HUES64 (cell line): ENCODE data around the gene KRTAP5-10.

Source experiments
- H3K27ac ChIP-seq: 2 replicates; pipeline ENCODE4 v1.7.0; 2013; ENCODE audit warnings: low read depth, low read length, inconsistent platforms
- H3K27me3 ChIP-seq: 2 replicates; pipeline ENCODE4 v1.6.1; 2013; ENCODE audit warnings: mild to moderate bottlenecking, low read length; ENCODE audit not compliant: insufficient read depth
- H3K36me3 ChIP-seq: 2 replicates; pipeline ENCODE4 v1.6.1; 2013; ENCODE audit warnings: mild to moderate bottlenecking, low read length; ENCODE audit not compliant: insufficient read depth
- H3K4me1 ChIP-seq: 2 replicates; pipeline ENCODE4 v1.6.1; 2013; ENCODE audit warnings: mild to moderate bottlenecking, low read length, moderate library complexity; ENCODE audit not compliant: insufficient read depth
- H3K4me3 ChIP-seq: 2 replicates; pipeline ENCODE4 v1.5.1; 2013; ENCODE audit warnings: mild to moderate bottlenecking, low read length, moderate library complexity
- H3K9ac ChIP-seq: 2 replicates; pipeline ENCODE4 v1.6.1; 2013; ENCODE audit warnings: mild to moderate bottlenecking, low read depth, low read length
- H3K9me3 ChIP-seq: 2 replicates; pipeline ENCODE4 v1.6.1; 2013; ENCODE audit warnings: low read depth, low read length; ENCODE audit not compliant: insufficient read depth
- WGBS: fragments of 150-250, 120-280 bp; methylation state at CpG from one replicate; pipeline ENCODE4 v1.1.7; 2013; ENCODE audit warnings: missing lambda C conversion rate; 5-methylcytosine and 5-hydroxymethylcytosine counted together

Gene KRTAP5-10

DNA sequence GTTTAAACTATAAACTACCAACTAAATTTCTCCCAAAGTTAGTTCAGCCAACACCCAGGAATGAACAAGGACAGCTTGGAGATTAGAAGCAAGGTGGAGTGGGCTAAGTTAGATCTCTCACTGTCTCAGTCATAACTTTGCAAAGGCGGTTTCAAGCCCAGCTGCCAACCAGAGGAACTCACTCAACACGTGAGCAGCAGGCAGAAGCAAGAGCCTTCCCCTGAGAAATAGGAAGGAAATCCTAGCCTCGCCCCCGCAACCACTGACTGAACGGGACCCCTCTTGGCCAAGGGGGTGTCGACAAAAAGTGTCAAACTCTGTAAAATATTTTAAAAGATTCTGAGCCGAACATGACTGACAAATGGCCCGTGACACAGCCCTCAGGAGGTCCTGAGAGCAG, 21.5 kb upstream of the KRTAP5-10 start:
- peaks cover 7% of the 10 kb centered on the region; the same call in 1 of the 2 replicates for H3K4me1 ChIP-seq
- no peaks in the 10 kb centered on the region for H3K9me3 ChIP-seq
- WGBS, result 79% methylated on average over 8 of the region's 8 CpGs
- no peaks in the 10 kb centered on the region for H3K36me3 ChIP-seq
- no peaks in the 10 kb centered on the region; the same call in 1 of the 2 replicates for H3K27me3 ChIP-seq
- no peak overlapping the region for H3K4me3 ChIP-seq
- H3K27ac ChIP-seq, result no peak overlapping the region
- H3K9ac ChIP-seq, result no peak overlapping the region

DNA sequence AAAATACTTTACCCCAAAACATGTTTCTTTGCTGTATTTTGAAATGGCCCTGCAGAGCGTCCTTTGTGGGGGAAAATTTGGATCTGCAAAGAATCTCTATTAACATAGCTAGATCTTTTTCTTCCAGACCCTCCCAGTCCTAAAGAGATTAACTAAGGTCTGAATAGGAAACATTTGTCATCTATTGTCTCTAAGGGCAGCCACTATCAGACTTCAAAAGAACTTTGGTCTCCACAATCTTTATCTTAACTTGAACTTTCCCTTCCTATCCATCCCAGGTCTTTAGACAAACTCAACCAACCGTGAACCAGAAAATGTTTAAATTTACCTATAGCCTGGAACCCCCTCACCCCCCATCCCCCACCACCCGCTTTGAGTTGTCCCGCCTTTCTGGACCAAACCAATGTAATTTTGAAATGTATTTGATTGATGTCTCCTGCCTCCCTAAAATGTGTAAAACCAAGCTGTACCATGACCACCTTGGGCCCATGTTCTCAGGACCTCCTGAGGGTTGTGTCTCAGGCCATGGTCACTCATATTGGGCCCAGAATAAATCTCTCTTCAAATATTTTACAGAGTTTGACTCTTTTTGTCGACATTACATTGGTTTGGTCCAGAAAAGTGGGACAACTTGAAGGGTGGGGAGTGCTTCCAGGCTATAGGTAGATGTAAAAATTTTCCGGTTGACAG, 20.7 kb upstream of the KRTAP5-10 start:
- Histone ChIP-seq H3K27ac (no peak overlapping the region), H3K36me3 (no peaks in the 10 kb centered on the region), H3K27me3 (no peaks in the 10 kb centered on the region; the same call in 1 of the 2 replicates), H3K4me3 (no peak overlapping the region), H3K9me3 (no peaks in the 10 kb centered on the region), H3K4me1 (peaks cover 7% of the 10 kb centered on the region; the same call in 1 of the 2 replicates), H3K9ac (no peak overlapping the region)
- WGBS, result 53% methylated on average over 4 of the region's 6 CpGs

DNA sequence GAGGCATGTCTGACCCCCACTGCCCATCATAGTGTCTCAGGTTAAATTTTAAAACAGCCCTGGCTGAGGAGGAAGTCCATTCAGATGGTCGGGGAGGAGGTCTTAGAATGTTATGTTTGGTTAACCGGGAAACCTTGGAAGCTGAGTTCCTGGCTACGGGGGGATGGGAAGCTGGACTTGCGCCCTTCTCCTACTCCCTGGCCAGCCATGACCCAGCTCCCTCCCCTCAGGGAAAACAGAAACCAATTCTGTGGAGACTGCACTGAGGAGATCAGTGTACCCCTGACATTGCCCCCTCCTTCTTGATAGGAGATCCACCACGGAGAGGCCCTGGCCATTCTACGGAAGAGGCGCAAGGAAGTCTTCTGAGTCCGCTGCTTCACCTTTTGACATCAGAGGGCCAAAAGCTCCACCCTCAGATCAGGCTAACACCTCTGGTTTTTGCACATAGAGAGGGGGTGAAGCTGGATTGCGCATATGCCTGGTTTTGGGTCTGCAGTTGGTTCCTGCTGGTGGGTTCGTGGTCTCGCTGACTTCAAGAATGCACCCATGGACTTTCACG, 19.9 kb upstream of the KRTAP5-10 start:
- WGBS, result 94% methylated on average over 12 of the region's 12 CpGs
- H3K36me3 ChIP-seq, result no peaks in the 10 kb centered on the region
- no peak overlapping the region for H3K9ac ChIP-seq
- peaks cover 7% of the 10 kb centered on the region; the same call in 1 of the 2 replicates for H3K4me1 ChIP-seq
- H3K27ac ChIP-seq, result no peak overlapping the region
- H3K4me3 ChIP-seq, result no peak overlapping the region
- H3K27me3 ChIP-seq, result no peaks in the 10 kb centered on the region; the same call in 1 of the 2 replicates
- H3K9me3 ChIP-seq, result no peaks in the 10 kb centered on the region

DNA sequence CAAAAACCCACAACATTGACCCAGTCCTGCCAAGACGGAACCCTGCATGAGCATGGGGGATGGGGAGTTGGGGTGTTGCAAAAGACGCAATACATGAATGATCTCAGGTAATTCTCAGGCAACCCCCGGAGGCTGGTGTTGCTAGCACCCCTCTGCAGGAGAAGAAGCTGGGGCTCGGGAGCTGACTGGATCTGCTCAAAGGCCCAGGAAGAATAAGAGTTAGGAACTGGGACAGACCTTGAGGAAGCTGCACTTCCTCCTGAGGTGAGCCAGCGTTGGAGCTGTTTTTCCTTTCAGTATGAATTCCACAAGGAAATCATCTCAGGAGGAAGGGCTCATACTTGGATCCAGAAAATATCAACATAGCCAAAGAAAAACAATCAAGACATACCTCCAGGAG, 17.2 kb upstream of the KRTAP5-10 start, which contains the start of gene KRTAP5-9:
Gene KRTAP5-9 (plus strand): TSS at position 301 of the 400 bp plus-strand sequence. CDS start 238 bp downstream, outside the sequence.
- Histone ChIP-seq H3K4me1 (peaks cover 7% of the 10 kb centered on the region; the same call in 1 of the 2 replicates), H3K27me3 (no peaks in the 10 kb centered on the region; the same call in 1 of the 2 replicates), H3K4me3 (no peak within 1 kb of the TSS), H3K36me3 (no peaks in the 10 kb centered on the region), H3K9ac (no peak within 1 kb of the TSS), H3K27ac (no peak within 1 kb of the TSS), H3K9me3 (no peaks in the 10 kb centered on the region)
- WGBS, result 89% methylated on average over 5 of the region's 5 CpGs

DNA sequence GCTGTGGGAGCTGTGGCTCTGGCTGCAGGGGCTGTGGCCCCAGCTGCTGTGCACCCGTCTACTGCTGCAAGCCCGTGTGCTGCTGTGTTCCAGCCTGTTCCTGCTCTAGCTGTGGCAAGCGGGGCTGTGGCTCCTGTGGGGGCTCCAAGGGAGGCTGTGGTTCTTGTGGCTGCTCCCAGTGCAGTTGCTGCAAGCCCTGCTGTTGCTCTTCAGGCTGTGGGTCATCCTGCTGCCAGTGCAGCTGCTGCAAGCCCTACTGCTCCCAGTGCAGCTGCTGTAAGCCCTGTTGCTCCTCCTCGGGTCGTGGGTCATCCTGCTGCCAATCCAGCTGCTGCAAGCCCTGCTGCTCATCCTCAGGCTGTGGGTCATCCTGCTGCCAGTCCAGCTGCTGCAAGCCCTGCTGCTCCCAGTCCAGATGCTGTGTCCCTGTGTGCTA, 16.6 kb upstream of the KRTAP5-10 start:
- H3K4me1 ChIP-seq, result peaks cover 5% of the 10 kb centered on the region; the same call in 1 of the 2 replicates
- H3K9me3 ChIP-seq, result no peaks in the 10 kb centered on the region
- WGBS, result 88% methylated on average over 5 of the region's 5 CpGs
- H3K27me3 ChIP-seq, result no peaks in the 10 kb centered on the region; the same call in 1 of the 2 replicates
- H3K27ac ChIP-seq, result no peak overlapping the region
- H3K4me3 ChIP-seq, result no peak overlapping the region
- no peaks in the 10 kb centered on the region for H3K36me3 ChIP-seq
- H3K9ac ChIP-seq, result no peak overlapping the region

DNA sequence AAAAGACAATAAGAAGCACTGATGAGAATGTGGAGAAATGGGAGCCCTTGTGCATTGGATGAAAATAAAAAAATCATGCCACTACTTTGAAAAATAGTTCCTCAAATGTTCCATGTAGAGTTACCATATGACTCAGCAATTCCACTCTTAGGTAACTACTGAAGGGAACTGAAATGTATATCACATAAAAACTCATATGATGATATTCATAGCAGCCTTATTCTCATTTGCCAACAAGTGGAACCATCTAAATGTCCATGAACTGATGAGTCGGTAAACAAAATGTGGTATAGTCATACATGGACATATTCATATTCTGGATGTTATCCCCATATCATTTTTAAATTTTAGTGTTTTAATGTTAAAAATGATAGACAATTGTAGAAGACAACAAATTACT, 13.7 kb upstream of the KRTAP5-10 start:
- H3K9me3 ChIP-seq, result no peaks in the 10 kb centered on the region
- no peak overlapping the region for H3K9ac ChIP-seq
- H3K4me3 ChIP-seq, result no peak overlapping the region
- H3K27ac ChIP-seq, result no peak overlapping the region
- no peaks in the 10 kb centered on the region for H3K27me3 ChIP-seq
- no CpG with 5 or more reads among the region's 1 CpG for WGBS
- no peaks in the 10 kb centered on the region for H3K4me1 ChIP-seq
- H3K36me3 ChIP-seq, result no peaks in the 10 kb centered on the region

DNA sequence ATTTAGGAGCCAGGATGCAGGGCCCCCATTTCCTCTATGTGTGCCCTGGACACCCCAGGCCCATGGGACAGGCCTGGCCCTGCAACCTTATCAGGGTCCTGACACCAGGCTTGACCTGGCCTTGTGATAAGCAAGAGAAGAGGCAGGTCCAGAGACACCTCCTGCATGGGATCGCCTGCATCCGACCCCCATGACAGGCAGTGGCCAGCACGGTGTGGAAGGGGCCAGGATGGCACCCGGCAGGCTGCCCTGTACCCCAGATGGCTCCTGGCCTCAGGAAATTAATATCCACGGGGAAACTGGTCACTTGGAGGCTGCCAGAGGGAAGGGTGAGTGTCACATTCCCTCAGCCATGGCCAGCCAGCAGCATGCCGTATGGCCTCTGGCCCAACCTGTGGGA, 10.4 kb upstream of the KRTAP5-10 start:
- Histone ChIP-seq H3K9me3 (0 out of 2 replicates have a peak, but pooled peaks cover 5% of the 10 kb centered on the region), H3K4me1 (no peaks in the 10 kb centered on the region), H3K9ac (no peak overlapping the region), H3K27me3 (no peaks in the 10 kb centered on the region), H3K36me3 (no peaks in the 10 kb centered on the region), H3K27ac (no peak overlapping the region), H3K4me3 (no peak overlapping the region)
- WGBS, result 92% methylated on average over 6 of the region's 6 CpGs

DNA sequence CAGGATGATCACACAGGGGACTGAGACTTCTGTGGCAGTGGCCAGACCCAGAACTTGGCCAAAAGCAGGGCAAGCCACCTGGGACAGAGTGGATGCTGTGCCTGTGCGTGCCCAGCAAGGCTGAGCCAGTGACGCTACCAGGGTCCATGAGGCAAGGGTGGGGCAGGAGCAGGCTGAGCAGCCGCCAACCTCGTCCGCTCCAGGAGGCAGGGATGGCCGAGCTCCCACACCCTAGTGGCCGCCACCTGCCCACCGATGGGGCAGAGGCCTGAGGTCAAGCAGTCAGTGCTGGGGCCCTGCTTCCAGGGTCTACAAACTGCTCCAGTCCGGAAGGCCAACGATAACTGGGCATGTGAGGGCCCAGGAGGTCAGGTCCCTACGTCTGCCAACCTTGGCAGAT, 9.9 kb upstream of the KRTAP5-10 start:
- Histone ChIP-seq H3K27me3 (no peaks in the 10 kb centered on the region), H3K4me1 (no peaks in the 10 kb centered on the region), H3K9me3 (0 out of 2 replicates have a peak, but pooled peaks cover 5% of the 10 kb centered on the region), H3K9ac (no peak overlapping the region), H3K36me3 (no peaks in the 10 kb centered on the region), H3K27ac (no peak overlapping the region), H3K4me3 (no peak overlapping the region)
- WGBS, result 93% methylated on average over 11 of the region's 11 CpGs

DNA sequence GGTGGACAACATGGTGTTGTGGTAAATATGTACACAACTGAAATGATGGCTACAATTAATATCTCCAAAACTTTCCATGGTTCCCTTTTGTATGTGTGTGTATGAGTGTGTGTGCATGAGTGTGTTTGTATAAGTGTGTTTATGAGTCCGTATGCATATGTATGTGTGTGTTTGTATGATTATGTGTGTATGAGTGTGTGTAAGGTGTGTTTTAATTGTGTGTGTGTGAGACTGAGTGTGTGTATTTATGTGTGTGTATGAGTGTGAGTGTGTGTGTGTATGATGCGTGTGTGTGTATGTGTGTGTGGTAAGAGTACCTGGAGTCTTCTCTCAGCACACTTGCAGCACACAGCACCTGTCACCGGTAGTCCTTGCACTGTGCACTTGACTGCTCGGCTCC, 9.3 kb upstream of the KRTAP5-10 start:
- Histone ChIP-seq H3K27ac (no peak overlapping the region), H3K27me3 (no peaks in the 10 kb centered on the region), H3K9me3 (0 out of 2 replicates have a peak, but pooled peaks cover 5% of the 10 kb centered on the region), H3K4me3 (no peak overlapping the region), H3K36me3 (no peaks in the 10 kb centered on the region), H3K9ac (no peak overlapping the region), H3K4me1 (no peaks in the 10 kb centered on the region)
- 88% methylated on average over 4 of the region's 4 CpGs for WGBS

DNA sequence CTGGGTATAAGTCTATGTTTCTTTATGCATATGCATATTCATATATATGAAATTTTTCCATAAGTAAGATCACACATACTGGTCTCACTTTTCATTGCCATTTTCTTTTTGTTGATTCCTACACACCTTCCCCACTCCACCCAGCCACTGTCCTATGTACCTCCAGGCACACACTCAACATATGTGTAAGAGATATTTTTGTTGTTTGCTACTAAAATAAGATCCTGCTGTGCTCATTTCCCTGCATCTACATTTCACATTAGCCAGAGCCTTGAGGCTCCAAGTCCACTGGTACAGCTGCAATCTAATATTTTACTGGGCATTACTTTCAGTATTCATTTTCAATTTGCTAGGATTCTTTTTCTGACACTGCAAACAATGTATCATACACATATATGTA, 8.1 kb upstream of the KRTAP5-10 start:
- no peak overlapping the region for H3K4me3 ChIP-seq
- no peak overlapping the region for H3K9ac ChIP-seq
- H3K27me3 ChIP-seq, result no peaks in the 10 kb centered on the region
- no peak overlapping the region for H3K27ac ChIP-seq
- H3K9me3 ChIP-seq, result 0 out of 2 replicates have a peak, but pooled peaks cover 5% of the 10 kb centered on the region
- H3K36me3 ChIP-seq, result no peaks in the 10 kb centered on the region
- no peaks in the 10 kb centered on the region for H3K4me1 ChIP-seq

DNA sequence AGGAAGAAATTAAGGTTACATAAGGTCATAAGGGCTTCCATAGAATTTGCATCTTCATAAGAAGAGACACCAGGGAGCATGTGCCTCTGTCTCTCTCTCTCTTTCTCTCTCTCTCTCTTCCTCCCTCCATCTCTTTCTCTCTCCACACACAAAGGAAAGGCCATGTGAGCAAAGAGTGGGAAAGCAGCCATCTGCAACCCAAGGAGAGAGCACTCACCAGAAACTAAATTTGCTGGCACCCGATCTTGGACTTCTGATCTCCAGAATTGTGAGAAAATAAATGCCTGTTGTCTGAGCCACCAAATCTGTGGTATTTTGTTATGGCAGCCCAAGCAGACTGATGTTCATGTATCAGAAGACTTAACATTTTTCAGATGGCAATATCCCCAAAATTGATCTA, 6.4 kb upstream of the KRTAP5-10 start:
- no peaks in the 10 kb centered on the region for H3K27me3 ChIP-seq
- 0 out of 2 replicates have a peak, but pooled peaks cover 5% of the 10 kb centered on the region for H3K9me3 ChIP-seq
- H3K9ac ChIP-seq, result no peak overlapping the region
- H3K4me3 ChIP-seq, result no peak overlapping the region
- H3K36me3 ChIP-seq, result no peaks in the 10 kb centered on the region
- H3K27ac ChIP-seq, result no peak overlapping the region
- 86% methylated on average over 1 of the region's 1 CpG for WGBS
- no peaks in the 10 kb centered on the region for H3K4me1 ChIP-seq
